IMR-90 (cell line): ENCODE data around the gene IFI44. TPM values are rescaled to one million over a fixed set of nuclear protein-coding genes. Genes with fewer than 3 reads are reported as not detected.

ENCODE experiments used
- ATAC-seq: fragments of 200-7000 bp; cut with Tn5 transposase; 2 replicates; pipeline ENCODE4 v1.9.1; 2020; ENCODE audit warnings: low read depth, mild to moderate bottlenecking, moderate library complexity
- BruUV-seq: library from RNA; stranded (reverse); fragments of 400-500 nt; replicated peaks from 2 replicates; lab custom pipeline; 2021; lab: Mats Ljungman, UMichigan
- CTCF ChIA-PET: fragments of 300-600 bp; formaldehyde crosslinking; extraction: SDS; loops from one replicate; lab custom pipeline; 2021; ENCODE audit warnings: antibody characterized with exemption; lab: Yijun Ruan, JAX
- POLR2A ChIA-PET: fragments of 300-600 bp; sonication (Branson Sonifier 250); formaldehyde crosslinking; loops from one replicate; lab custom pipeline; 2022; ENCODE audit warnings: antibody characterized with exemption; ENCODE audit not compliant: unreplicated experiment; lab: Charles Lee
- DNase-seq: peaks from one replicate; pipeline ENCODE4 v3.0.0; 2013
- H2AFZ ChIP-seq: replicated peaks from 2 replicates; pipeline ENCODE3; 2013; ENCODE audit warnings: low read length, mild to moderate bottlenecking; ENCODE audit not compliant: poor library complexity
- H2AK5ac ChIP-seq: 2 replicates; pipeline ENCODE4 v1.6.1; 2013; ENCODE audit warnings: low read depth, low read length, inconsistent platforms
- H2AK9ac ChIP-seq: replicated peaks from 2 replicates; pipeline ENCODE3; 2013; ENCODE audit warnings: mild to moderate bottlenecking, low read depth, low read length, moderate library complexity; ENCODE audit not compliant: poor library complexity
- H2BK120ac ChIP-seq: 2 replicates; pipeline ENCODE4 v1.6.1; 2013; ENCODE audit warnings: low read depth, low read length, inconsistent platforms
- H2BK15ac ChIP-seq: 3 replicates; pipeline ENCODE4 v1.6.1; 2013; ENCODE audit warnings: low read depth, low read length, inconsistent platforms
- H2BK20ac ChIP-seq: 2 replicates; pipeline ENCODE4 v1.6.1; 2013; ENCODE audit warnings: low read depth, mild to moderate bottlenecking, inconsistent platforms, low read length, moderate library complexity
- H2BK5ac ChIP-seq: 2 replicates; pipeline ENCODE4 v1.6.1; 2013; ENCODE audit warnings: mild to moderate bottlenecking, low read depth, low read length, inconsistent platforms; ENCODE audit not compliant: poor library complexity, severe bottlenecking
- H3K14ac ChIP-seq: replicated peaks from 2 replicates; pipeline ENCODE4 v1.6.1; 2013; ENCODE audit warnings: low read depth, low read length, inconsistent platforms
- H3K18ac ChIP-seq: 2 replicates; pipeline ENCODE4 v1.6.1; 2013; ENCODE audit warnings: low read depth, low read length, control low read depth
- H3K23ac ChIP-seq: 2 replicates; pipeline ENCODE4 v1.6.1; 2013; ENCODE audit warnings: low read depth, low read length, inconsistent platforms
- H3K27ac ChIP-seq: 2 replicates; pipeline ENCODE4 v1.5.1; 2013; ENCODE audit warnings: mild to moderate bottlenecking, control low read depth, low read length; ENCODE audit not compliant: insufficient read depth
- H3K27me3 ChIP-seq: 2 replicates; pipeline ENCODE4 v1.6.1; 2013; ENCODE audit warnings: low read length; ENCODE audit not compliant: control insufficient read depth, insufficient read depth
- H3K36me3 ChIP-seq: 2 replicates; pipeline ENCODE4 v1.6.1; 2013; ENCODE audit warnings: low read length, mixed read lengths; ENCODE audit not compliant: control insufficient read depth, insufficient read depth
- H3K4ac ChIP-seq: 2 replicates; pipeline ENCODE4 v1.6.1; 2013; ENCODE audit warnings: low read depth, low read length, inconsistent platforms
- H3K4me1 ChIP-seq: 2 replicates; pipeline ENCODE4 v1.6.1; 2013; ENCODE audit warnings: low read length, mixed read lengths; ENCODE audit not compliant: control insufficient read depth, insufficient read depth
- H3K4me2 ChIP-seq: 2 replicates; pipeline ENCODE4 v1.6.1; 2013; ENCODE audit warnings: low read depth, mild to moderate bottlenecking, control low read depth, low read length, moderate library complexity
- H3K4me3 ChIP-seq: 2 replicates; pipeline ENCODE4 v1.5.1; 2013; ENCODE audit warnings: low read depth, mild to moderate bottlenecking, control low read depth, low read length, moderate library complexity; ENCODE audit not compliant: insufficient read depth
- H3K56ac ChIP-seq: 2 replicates; pipeline ENCODE4 v1.6.1; 2013; ENCODE audit warnings: low read length, inconsistent platforms; ENCODE audit not compliant: insufficient read depth; ENCODE audit errors: extremely low read depth
- H3K79me1 ChIP-seq, 2 experiments: 2 replicates each; pipeline ENCODE4 v1.6.1; 2013; ENCODE audit warnings: low read length in 2 of 2, inconsistent platforms in 1 of 2, low read depth in 1 of 2
- H3K9ac ChIP-seq: 2 replicates; pipeline ENCODE4 v1.6.1; 2013; ENCODE audit warnings: low read depth, low read length, control low read depth
- H3K9me1 ChIP-seq: 2 replicates; pipeline ENCODE4 v1.6.1; 2013; ENCODE audit warnings: low read length, inconsistent platforms; ENCODE audit not compliant: insufficient read depth
- H3K9me3 ChIP-seq: 2 replicates; pipeline ENCODE4 v1.6.1; 2013; ENCODE audit warnings: low read length; ENCODE audit not compliant: control insufficient read depth, insufficient read depth
- H4K20me1 ChIP-seq: 2 replicates; pipeline ENCODE4 v1.6.1; 2013; ENCODE audit warnings: low read length, inconsistent platforms; ENCODE audit not compliant: insufficient read depth
- H4K5ac ChIP-seq: 2 replicates; pipeline ENCODE4 v1.6.1; 2013; ENCODE audit warnings: mild to moderate bottlenecking, low read depth, low read length, control low read depth
- H4K8ac ChIP-seq, 2 experiments: 2 replicates each; pipeline ENCODE4 v1.6.1; 2013; ENCODE audit warnings: low read depth in 2 of 2, low read length in 2 of 2, control low read depth in 1 of 2, inconsistent platforms in 1 of 2
- H4K91ac ChIP-seq: 2 replicates; pipeline ENCODE4 v1.6.1; 2013; ENCODE audit warnings: low read depth, low read length, inconsistent platforms; ENCODE audit not compliant: insufficient read depth
- BHLHE40 ChIP-seq: fragments of 150-350 bp; IDR thresholded peaks from 2 replicates; pipeline ENCODE4 v1.6.1; 2016; ENCODE audit warnings: mild to moderate bottlenecking, low read depth, low read length
- CEBPB ChIP-seq: IDR thresholded peaks from 2 replicates; pipeline ENCODE4 v1.6.1; 2012; ENCODE audit warnings: low read depth, low read length, improper control_type of control experiment
- CHD1 ChIP-seq: IDR thresholded peaks from 2 replicates; pipeline ENCODE4 v1.6.1; 2012; ENCODE audit warnings: low read depth, low read length, improper control_type of control experiment
- FOS ChIP-seq: fragments of 150-350 bp; IDR thresholded peaks from 2 replicates; pipeline ENCODE4 v1.6.1; 2016; ENCODE audit warnings: low read depth, low read length
- MAFK ChIP-seq: IDR thresholded peaks from 2 replicates; pipeline ENCODE4 v1.6.1; 2012; ENCODE audit warnings: low read depth, low read length, improper control_type of control experiment
- MAZ ChIP-seq: IDR thresholded peaks from 2 replicates; pipeline ENCODE4 v1.6.1; 2012; ENCODE audit warnings: low read depth, mild to moderate bottlenecking, low read length, improper control_type of control experiment, moderate library complexity, borderline replicate concordance
- RAD21 ChIP-seq: IDR thresholded peaks from 2 replicates; pipeline ENCODE4 v1.6.1; 2012; ENCODE audit warnings: low read length, improper control_type of control experiment
- RCOR1 ChIP-seq: IDR thresholded peaks from 2 replicates; pipeline ENCODE4 v1.6.1; 2012; ENCODE audit warnings: mild to moderate bottlenecking, low read length, improper control_type of control experiment; ENCODE audit not compliant: insufficient replicate concordance
- RFX5 ChIP-seq: IDR thresholded peaks from 2 replicates; pipeline ENCODE4 v1.8.0; 2012; ENCODE audit warnings: low read depth, mild to moderate bottlenecking, low read length, moderate library complexity
- SMC3 ChIP-seq: fragments of 150-350 bp; IDR thresholded peaks from 2 replicates; pipeline ENCODE4 v1.6.1; 2016; ENCODE audit warnings: low read depth, mild to moderate bottlenecking, antibody characterized with exemption, low read length, moderate library complexity
- WGBS, 2 experiments: methylation state at CpG; one replicate each; pipeline versions ENCODE4 v1.1.5 to v1.1.7; 2013; ENCODE audit warnings: missing lambda C conversion rate in 2 of 2; ENCODE audit not compliant: insufficient read length in 1 of 2; ENCODE audit errors: extremely low coverage in 2 of 2; 5-methylcytosine and 5-hydroxymethylcytosine counted together
- dilution Hi-C: fragments of 300-500 bp; cut with HindIII; formaldehyde crosslinking; loops from one replicate; pipeline ENCODE4 v1.14.3; 2018; ENCODE audit warnings: low sequenced_read_pairs; ENCODE audit not compliant: unreplicated experiment
- in situ Hi-C: fragments of 300-500 bp; cut with MboI; formaldehyde crosslinking; loops from 3 replicates; pipeline ENCODE4 v1.14.3; 2019; ENCODE audit warnings: low sequenced_read_pairs, inconsistent platforms, mixed read lengths
- intact Hi-C: fragments of 100-400 bp; cut with micrococcal nuclease; formaldehyde crosslinking; loops from 2 replicates; pipeline ENCODE4 v1.10.0; 2022
- polyA plus RNA-seq, 3 experiments: library from polyadenylated mRNA; depleted of rRNA; stranded (reverse); fragments of >200 nt; gene quantifications; 2 replicates each; pipeline ENCODE4 v1.2.3, GENCODE V29; 2012; ENCODE audit warnings: low replicate concordance in 1 of 3
- total RNA-seq: library from RNA; depleted of rRNA; stranded (reverse); fragments of >200 nt; gene quantifications from 2 replicates; pipeline ENCODE4 v1.2.3, GENCODE V29; 2012
- TF ChIP-seq, protein P1 (sequence below): fragments of 150-350 bp; IDR thresholded peaks from 2 replicates; pipeline ENCODE4 v1.6.1; 2017; ENCODE audit warnings: mild to moderate bottlenecking, antibody characterized with exemption, low read length, low read depth
- TF ChIP-seq, protein P2 (sequence below): conservative IDR thresholded peaks from 2 replicates; pipeline ENCODE4 v1.5.1; 2012; ENCODE audit warnings: mild to moderate bottlenecking, low read depth, low read length, improper control_type of control experiment
- TF ChIP-seq, protein P3 (sequence below): fragments of 150-350 bp; IDR thresholded peaks from 2 replicates; pipeline ENCODE4 v1.6.1; 2016; ENCODE audit warnings: low read depth, mild to moderate bottlenecking, low read length, moderate library complexity, borderline replicate concordance

IFI44 gene
- total and polyA plus RNA-seq, 2 of the 4 experiments (the other 2 are of a cell fraction) = 2.2 to 2.7 TPM

- intact Hi-C loops (loop anchor here (1.0 kb wide), 2 partner anchors 59 to 546 kb away; no protein-coding TSS in a partner anchor), in situ Hi-C loops (no loop called here), dilution Hi-C loops (no loop called here)
- H3K4me2 ChIP-seq = no peak overlapping the region
- no peaks in the 10 kb centered on the region for H3K9me1 ChIP-seq
- no peak overlapping the region for H3K4ac ChIP-seq
- H3K36me3 ChIP-seq = no peaks in the 10 kb centered on the region
- ATAC-seq = peak; percentile 65
- H2BK5ac ChIP-seq = no peak overlapping the region
- no peak overlapping the region for H2BK20ac ChIP-seq
- H3K18ac ChIP-seq = no peak overlapping the region
- H4K8ac ChIP-seq = no peak overlapping the region
- H2BK15ac ChIP-seq = no peak overlapping the region
- H4K5ac ChIP-seq = no peak overlapping the region
- H3K4me3 ChIP-seq = no peak overlapping the region
- no peak overlapping the region for H3K23ac ChIP-seq
- DNase-seq = peak; percentile 78
- H2AK9ac ChIP-seq = no peak overlapping the region
- H3K27me3 ChIP-seq = no peaks in the 10 kb centered on the region; the same call in 1 of the 2 replicates
- H3K9me3 ChIP-seq = no peaks in the 10 kb centered on the region
- POLR2A ChIA-PET = no interaction called here
- no peak overlapping the region for H3K9ac ChIP-seq
- H3K79me1 ChIP-seq = no peaks in the 10 kb centered on the region
- 100% methylated on average over 2 of the region's 9 CpGs; no CpG with 5 or more reads in 1 of the 2 experiments for WGBS, 2 experiments
- no peak for TF ChIP-seq FOS
- no peak for TF ChIP-seq MAZ
- TF ChIP-seq MAFK = no peak
- TF ChIP-seq, protein P1, sequence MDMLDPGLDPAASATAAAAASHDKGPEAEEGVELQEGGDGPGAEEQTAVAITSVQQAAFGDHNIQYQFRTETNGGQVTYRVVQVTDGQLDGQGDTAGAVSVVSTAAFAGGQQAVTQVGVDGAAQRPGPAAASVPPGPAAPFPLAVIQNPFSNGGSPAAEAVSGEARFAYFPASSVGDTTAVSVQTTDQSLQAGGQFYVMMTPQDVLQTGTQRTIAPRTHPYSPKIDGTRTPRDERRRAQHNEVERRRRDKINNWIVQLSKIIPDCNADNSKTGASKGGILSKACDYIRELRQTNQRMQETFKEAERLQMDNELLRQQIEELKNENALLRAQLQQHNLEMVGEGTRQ = no peak
- TF ChIP-seq, protein P2, sequence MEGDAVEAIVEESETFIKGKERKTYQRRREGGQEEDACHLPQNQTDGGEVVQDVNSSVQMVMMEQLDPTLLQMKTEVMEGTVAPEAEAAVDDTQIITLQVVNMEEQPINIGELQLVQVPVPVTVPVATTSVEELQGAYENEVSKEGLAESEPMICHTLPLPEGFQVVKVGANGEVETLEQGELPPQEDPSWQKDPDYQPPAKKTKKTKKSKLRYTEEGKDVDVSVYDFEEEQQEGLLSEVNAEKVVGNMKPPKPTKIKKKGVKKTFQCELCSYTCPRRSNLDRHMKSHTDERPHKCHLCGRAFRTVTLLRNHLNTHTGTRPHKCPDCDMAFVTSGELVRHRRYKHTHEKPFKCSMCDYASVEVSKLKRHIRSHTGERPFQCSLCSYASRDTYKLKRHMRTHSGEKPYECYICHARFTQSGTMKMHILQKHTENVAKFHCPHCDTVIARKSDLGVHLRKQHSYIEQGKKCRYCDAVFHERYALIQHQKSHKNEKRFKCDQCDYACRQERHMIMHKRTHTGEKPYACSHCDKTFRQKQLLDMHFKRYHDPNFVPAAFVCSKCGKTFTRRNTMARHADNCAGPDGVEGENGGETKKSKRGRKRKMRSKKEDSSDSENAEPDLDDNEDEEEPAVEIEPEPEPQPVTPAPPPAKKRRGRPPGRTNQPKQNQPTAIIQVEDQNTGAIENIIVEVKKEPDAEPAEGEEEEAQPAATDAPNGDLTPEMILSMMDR = peak; percentile 83
- no peak for TF ChIP-seq RCOR1
- TF ChIP-seq CEBPB = no peak
- TF ChIP-seq, protein P3, sequence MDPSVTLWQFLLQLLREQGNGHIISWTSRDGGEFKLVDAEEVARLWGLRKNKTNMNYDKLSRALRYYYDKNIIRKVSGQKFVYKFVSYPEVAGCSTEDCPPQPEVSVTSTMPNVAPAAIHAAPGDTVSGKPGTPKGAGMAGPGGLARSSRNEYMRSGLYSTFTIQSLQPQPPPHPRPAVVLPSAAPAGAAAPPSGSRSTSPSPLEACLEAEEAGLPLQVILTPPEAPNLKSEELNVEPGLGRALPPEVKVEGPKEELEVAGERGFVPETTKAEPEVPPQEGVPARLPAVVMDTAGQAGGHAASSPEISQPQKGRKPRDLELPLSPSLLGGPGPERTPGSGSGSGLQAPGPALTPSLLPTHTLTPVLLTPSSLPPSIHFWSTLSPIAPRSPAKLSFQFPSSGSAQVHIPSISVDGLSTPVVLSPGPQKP = no peak
- no peak for TF ChIP-seq CHD1
- TF ChIP-seq RAD21 = peak; percentile 80
- no peak for TF ChIP-seq RFX5
- TF ChIP-seq BHLHE40 = no peak
- peak; percentile 63 for TF ChIP-seq SMC3
- H3K4me1 ChIP-seq = no peaks in the 10 kb centered on the region
- BruUV-seq = no TSS peak
- no peak overlapping the region for H3K27ac ChIP-seq
- H2BK120ac ChIP-seq = no peak overlapping the region
- H4K20me1 ChIP-seq = no peaks in the 10 kb centered on the region
- no peak overlapping the region for H2AFZ ChIP-seq
- H2AK5ac ChIP-seq = no peak overlapping the region
- no peak overlapping the region for H3K14ac ChIP-seq
- no peak overlapping the region for H4K91ac ChIP-seq
- CTCF ChIA-PET = interaction anchor here (2.0 kb wide), 1 partner anchor 59 kb away, joined by 12 read pairs; no protein-coding TSS in a partner anchor
- H3K56ac ChIP-seq = no peak overlapping the region
Observed at GRCh38 chr1:78676347-78676982, 26.8 kb downstream of the IFI44 start.
